ENCODE measurements around the gene SHKBP1. TPM values are rescaled to one million over a fixed set of nuclear protein-coding genes. Genes with fewer than 3 reads are reported as not detected.

Gene SHKBP1
- total RNA-seq, 1 donor from 2014 or later: 65.3 TPM

GRCh38 chr19:40580619-40581018, 3.9 kb downstream of the SHKBP1 start:
- TF ChIP-seq, protein P1, sequence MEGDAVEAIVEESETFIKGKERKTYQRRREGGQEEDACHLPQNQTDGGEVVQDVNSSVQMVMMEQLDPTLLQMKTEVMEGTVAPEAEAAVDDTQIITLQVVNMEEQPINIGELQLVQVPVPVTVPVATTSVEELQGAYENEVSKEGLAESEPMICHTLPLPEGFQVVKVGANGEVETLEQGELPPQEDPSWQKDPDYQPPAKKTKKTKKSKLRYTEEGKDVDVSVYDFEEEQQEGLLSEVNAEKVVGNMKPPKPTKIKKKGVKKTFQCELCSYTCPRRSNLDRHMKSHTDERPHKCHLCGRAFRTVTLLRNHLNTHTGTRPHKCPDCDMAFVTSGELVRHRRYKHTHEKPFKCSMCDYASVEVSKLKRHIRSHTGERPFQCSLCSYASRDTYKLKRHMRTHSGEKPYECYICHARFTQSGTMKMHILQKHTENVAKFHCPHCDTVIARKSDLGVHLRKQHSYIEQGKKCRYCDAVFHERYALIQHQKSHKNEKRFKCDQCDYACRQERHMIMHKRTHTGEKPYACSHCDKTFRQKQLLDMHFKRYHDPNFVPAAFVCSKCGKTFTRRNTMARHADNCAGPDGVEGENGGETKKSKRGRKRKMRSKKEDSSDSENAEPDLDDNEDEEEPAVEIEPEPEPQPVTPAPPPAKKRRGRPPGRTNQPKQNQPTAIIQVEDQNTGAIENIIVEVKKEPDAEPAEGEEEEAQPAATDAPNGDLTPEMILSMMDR (IDR thresholded peaks at IDR 0.05; ENCODE audit: unreplicated experiment): no peak
- H3K4me3 Mint-ChIP-seq: no peak overlapping the region

GRCh38 chr19:40581531-40581930, 4.9 kb downstream of the SHKBP1 start:
- Mint-ChIP-seq H3K36me3 (peaks cover 22% of the 10 kb centered on the region), H3K4me1 (peaks cover 5% of the 10 kb centered on the region), H3K9me3 (no peaks in the 10 kb centered on the region), H3K27me3 (ENCODE audit: low read depth) (no peaks in the 10 kb centered on the region), H3K27ac (no peak overlapping the region), H3K4me3 (no peak overlapping the region)
- TF ChIP-seq, protein P1 (IDR thresholded peaks at IDR 0.05; ENCODE audit: unreplicated experiment): no peak
- no peak for DNase-seq (ENCODE audit: low spot score in 2 of 2, unreplicated experiment in 2 of 2)

More at GRCh38 chr19:40580619-40581018, 3.9 kb downstream of the SHKBP1 start:
- no peak for DNase-seq (ENCODE audit: low spot score in 2 of 2, unreplicated experiment in 2 of 2)
- H3K4me1 Mint-ChIP-seq: peaks cover 10% of the 10 kb centered on the region
- H3K9me3 Mint-ChIP-seq: no peaks in the 10 kb centered on the region
- H3K27ac Mint-ChIP-seq: no peak overlapping the region
- H3K27me3 Mint-ChIP-seq (ENCODE audit: low read depth): no peaks in the 10 kb centered on the region
- peaks cover 20% of the 10 kb centered on the region for H3K36me3 Mint-ChIP-seq

DNA sequence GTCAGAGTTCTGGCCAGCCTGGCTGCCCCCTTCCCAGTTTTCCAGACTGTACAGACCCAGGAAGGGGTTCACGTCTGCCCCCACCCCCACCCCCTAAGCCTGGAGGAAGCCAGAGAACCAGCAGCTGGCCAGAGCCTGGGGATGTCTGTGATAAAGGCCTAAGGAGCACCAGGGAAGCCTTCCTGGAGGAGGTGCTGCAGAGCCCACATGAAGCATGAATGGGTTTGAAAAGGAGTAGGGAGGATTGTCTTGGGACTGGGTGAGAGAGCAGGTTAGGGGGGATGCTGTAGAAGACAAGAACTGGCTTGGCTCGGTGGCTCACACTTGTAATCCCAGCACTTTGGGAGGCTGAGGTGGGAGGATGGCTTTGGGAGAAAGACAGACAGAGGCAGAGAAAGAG, 5.8 kb downstream of the SHKBP1 start:
- Mint-ChIP-seq H3K36me3 (peaks cover 29% of the 10 kb centered on the region), H3K4me3 (no peak overlapping the region), H3K9me3 (no peaks in the 10 kb centered on the region), H3K27me3 (ENCODE audit: low read depth) (no peaks in the 10 kb centered on the region), H3K27ac (no peak overlapping the region), H3K4me1 (peaks cover 3% of the 10 kb centered on the region)
- DNase-seq (ENCODE audit: low spot score in 2 of 2, unreplicated experiment in 2 of 2): no peak
- TF ChIP-seq, protein P1 (IDR thresholded peaks at IDR 0.05; ENCODE audit: unreplicated experiment): no peak

DNA sequence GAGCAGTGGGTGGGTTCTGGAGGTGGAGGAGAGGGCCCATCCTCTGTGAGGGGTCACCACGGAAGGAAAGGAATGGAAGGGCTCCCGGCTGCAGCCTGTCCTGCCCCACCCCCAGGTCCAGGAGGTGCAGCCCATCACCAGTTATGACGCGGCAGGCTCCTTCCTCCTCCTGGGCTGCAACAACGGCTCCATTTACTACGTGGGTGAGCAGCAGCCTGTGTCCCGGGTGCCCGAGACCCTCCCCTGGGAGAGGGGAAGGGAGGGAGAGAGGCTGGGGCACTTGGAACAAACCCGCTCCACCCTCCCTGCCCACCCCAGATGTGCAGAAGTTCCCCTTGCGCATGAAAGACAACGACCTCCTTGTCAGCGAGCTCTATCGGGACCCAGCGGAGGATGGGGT, 6.6 kb downstream of the SHKBP1 start:
- TF ChIP-seq, protein P1 (IDR thresholded peaks at IDR 0.05; ENCODE audit: unreplicated experiment): no peak
- no peaks in the 10 kb centered on the region for H3K9me3 Mint-ChIP-seq
- H3K27me3 Mint-ChIP-seq (ENCODE audit: low read depth): no peaks in the 10 kb centered on the region
- no peaks in the 10 kb centered on the region for H3K4me1 Mint-ChIP-seq
- no peak overlapping the region for H3K4me3 Mint-ChIP-seq
- no peak for DNase-seq (ENCODE audit: low spot score in 2 of 2, unreplicated experiment in 2 of 2)
- peaks cover 34% of the 10 kb centered on the region for H3K36me3 Mint-ChIP-seq
- H3K27ac Mint-ChIP-seq: no peak overlapping the region

DNA sequence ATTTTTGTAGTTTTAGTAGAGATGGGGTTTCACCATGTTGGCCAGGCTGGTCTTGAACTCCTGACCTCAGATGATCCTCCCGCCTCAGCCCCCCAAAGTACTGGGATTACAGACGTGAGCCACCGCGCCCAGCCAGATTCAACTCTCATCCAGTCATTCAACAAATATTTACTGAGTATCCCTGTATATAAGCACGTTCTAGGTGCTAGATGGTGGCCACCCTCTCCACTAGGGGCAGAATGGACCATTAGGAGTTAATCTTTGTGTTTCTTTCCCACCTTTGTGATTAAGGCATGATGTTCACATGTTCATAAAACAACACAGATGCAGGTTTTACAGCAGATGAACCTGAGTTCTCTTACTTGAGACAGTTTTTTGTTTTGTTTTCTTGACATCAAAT, 7.3 kb downstream of the SHKBP1 start:
- Mint-ChIP-seq H3K36me3 (peaks cover 32% of the 10 kb centered on the region), H3K4me1 (peaks cover under 1% of the 10 kb centered on the region)

More for the DNA sequence above, 7.3 kb downstream of the SHKBP1 start:
- H3K27me3 Mint-ChIP-seq (ENCODE audit: low read depth): no peaks in the 10 kb centered on the region
- no peak overlapping the region for H3K27ac Mint-ChIP-seq
- TF ChIP-seq, protein P1 (IDR thresholded peaks at IDR 0.05; ENCODE audit: unreplicated experiment): no peak
- DNase-seq (ENCODE audit: low spot score in 2 of 2, unreplicated experiment in 2 of 2): no peak
- no peak overlapping the region for H3K4me3 Mint-ChIP-seq
- no peaks in the 10 kb centered on the region for H3K9me3 Mint-ChIP-seq
